HL-60 (cell line): ENCODE results near the gene PCDHGA1.

Experiments
- CTCF ChIP-seq: IDR thresholded peaks from one replicate; pipeline ENCODE4 v1.5.1; 2011; ENCODE audit warnings: low read length, control low read depth, inconsistent platforms; ENCODE audit not compliant: insufficient read depth
- GABPA ChIP-seq: IDR thresholded peaks from 2 replicates; pipeline ENCODE4 v1.6.1; 2012; ENCODE audit warnings: low read depth
- POLR2AphosphoS5 ChIP-seq: IDR thresholded peaks from 2 replicates; pipeline ENCODE4 v1.6.1; 2012; ENCODE audit warnings: low read depth

GRCh38 chr5:141422742-141423291 is 92.5 kb downstream of the PCDHGA1 start:
- TF ChIP-seq POLR2AphosphoS5: no peak
- no peak for TF ChIP-seq CTCF
- TF ChIP-seq GABPA: no peak
